HCT116 (cell line): ENCODE results near the gene COL26A1.

Experiments used
- ATF3 ChIP-seq: IDR thresholded peaks from 2 replicates; pipeline ENCODE4 v1.6.1; 2012
- CTCF ChIP-seq, 3 experiments: fragments of 200-600 bp in 1 of 3; sonication (generic) in 1 of 3; IDR thresholded peaks in 2 of 3; conservative IDR thresholded peaks in 1 of 3; 2 replicates each; pipeline ENCODE4 v1.5.1; 2012 to 2017; ENCODE audit warnings: low read depth in 2 of 3, low read length in 2 of 3, antibody characterized with exemption in 1 of 3, borderline replicate concordance in 1 of 3, control low read depth in 1 of 3, mild to moderate bottlenecking in 1 of 3, mixed read lengths in 1 of 3, mixed run types in 1 of 3, moderate library complexity in 1 of 3; ENCODE audit not compliant: insufficient read depth in 1 of 3
- ELF1 ChIP-seq: IDR thresholded peaks from 2 replicates; pipeline ENCODE4 v1.6.1; 2012; ENCODE audit warnings: low read depth, borderline replicate concordance
- EZH2 ChIP-seq: fragments of 200-600 bp; sonication (generic); IDR thresholded peaks from 2 replicates; pipeline ENCODE4 v1.6.1; 2017; ENCODE audit warnings: antibody characterized with exemption, mixed run types
- EZH2phosphoT487 ChIP-seq: fragments of 200-600 bp; IDR thresholded peaks from 2 replicates; pipeline ENCODE4 v1.6.1; 2018; ENCODE audit warnings: antibody characterized with exemption, borderline replicate concordance
- MAX ChIP-seq: IDR thresholded peaks from 2 replicates; pipeline ENCODE4 v1.6.1; 2012
- POLR2A ChIP-seq: IDR thresholded peaks from 2 replicates; pipeline ENCODE4 v1.7.0; 2011; ENCODE audit warnings: borderline replicate concordance; ENCODE audit not compliant: insufficient read depth, insufficient read length; ENCODE audit errors: extremely low read depth
- POLR2AphosphoS5 ChIP-seq: IDR thresholded peaks from 2 replicates; pipeline ENCODE4 v1.6.1; 2011; ENCODE audit warnings: mild to moderate bottlenecking, low read depth, low read length, moderate library complexity
- RAD21 ChIP-seq: IDR thresholded peaks from 2 replicates; pipeline ENCODE4 v1.6.1; 2012; ENCODE audit warnings: low read depth, mild to moderate bottlenecking
- TCF7L2 ChIP-seq: IDR thresholded peaks from 2 replicates; pipeline ENCODE4 v1.7.0; 2011; ENCODE audit warnings: borderline replicate concordance, inconsistent platforms; ENCODE audit not compliant: insufficient read depth, insufficient read length; ENCODE audit errors: extremely low read depth
- ZBTB33 ChIP-seq: IDR thresholded peaks from 2 replicates; pipeline ENCODE4 v1.6.1; 2011; ENCODE audit warnings: mild to moderate bottlenecking, low read length, moderate library complexity; ENCODE audit not compliant: insufficient replicate concordance; ENCODE audit errors: extremely low read depth
- ZNF274 ChIP-seq: fragments of 200-500 bp; sonication (Bioruptor generic); IDR thresholded peaks from 2 replicates; pipeline ENCODE4 v1.6.1; 2014; ENCODE audit warnings: mild to moderate bottlenecking, low read depth, low read length, inconsistent platforms

- TF ChIP-seq CTCF (IDR thresholded peaks at IDR 0.05 in 2 of 3, conservative IDR thresholded peaks at IDR 0.05 in 1 of 3; ENCODE audit: borderline replicate concordance in 1 of 3, insufficient read depth in 1 of 3, low read depth in 2 of 3, low read length in 2 of 3) = no peak
- TF ChIP-seq POLR2A = no peak
- no peak for TF ChIP-seq POLR2AphosphoS5
- no peak for TF ChIP-seq EZH2
- no peak for TF ChIP-seq ZBTB33
- TF ChIP-seq RAD21 = no peak
- TF ChIP-seq MAX = no peak
- no peak for TF ChIP-seq ATF3
- TF ChIP-seq ZNF274 = no peak
- no peak for TF ChIP-seq EZH2phosphoT487
- TF ChIP-seq ELF1 = no peak
- no peak for TF ChIP-seq TCF7L2
Observed at GRCh38 chr7:101602082-101602481, 239.4 kb downstream of the COL26A1 start.
